H1 (cell line): ENCODE results near the gene HS3ST3B1. TPM values are rescaled to one million over a fixed set of nuclear protein-coding genes. Genes with fewer than 3 reads are reported as not detected.

Experiments
- CTCF ChIA-PET: fragments of 300-600 bp; sonication (Branson Sonifier 250); formaldehyde crosslinking; loops from one replicate; lab custom pipeline; 2021; ENCODE audit not compliant: partially characterized antibody; lab: Charles Lee
- POLR2A ChIA-PET: fragments of 300-600 bp; sonication (Branson Sonifier 250); formaldehyde crosslinking; loops from one replicate; lab custom pipeline; 2021; ENCODE audit warnings: inconsistent platforms; ENCODE audit not compliant: partially characterized antibody; lab: Charles Lee
- DNase-seq, 2 experiments: peaks; one replicate each; pipeline versions ENCODE4 v3.0.0 to v3.0.0-alpha.2; 2010 to 2022; ENCODE audit warnings: low spot score in 2 of 2, low read depth in 1 of 2, mixed read lengths in 1 of 2
- FAIRE-seq: peaks from 2 replicates; lab custom pipeline; 2011; peaks lifted over from hg19 to GRCh38; lab: Jason Lieb, UNC
- H2AFZ ChIP-seq: 2 replicates; pipeline ENCODE4 v1.8.1; 2012; ENCODE audit warnings: low read length, inconsistent platforms
- H2AK5ac ChIP-seq: 2 replicates; pipeline ENCODE4 v1.6.1; 2013; ENCODE audit warnings: low read depth, low read length
- H2BK120ac ChIP-seq: replicated peaks from 2 replicates; pipeline ENCODE3; 2013; ENCODE audit warnings: low read depth, low read length, inconsistent platforms
- H2BK12ac ChIP-seq: 2 replicates; pipeline ENCODE4 v1.6.1; 2013; ENCODE audit warnings: low read depth, low read length
- H2BK15ac ChIP-seq: 2 replicates; pipeline ENCODE4 v1.6.1; 2013; ENCODE audit warnings: low read length
- H2BK20ac ChIP-seq: 2 replicates; pipeline ENCODE4 v1.6.1; 2013; ENCODE audit warnings: low read length
- H2BK5ac ChIP-seq: 2 replicates; pipeline ENCODE4 v1.6.1; 2013; ENCODE audit warnings: low read depth, low read length
- H3K14ac ChIP-seq: 2 replicates; pipeline ENCODE4 v1.6.1; 2013; ENCODE audit warnings: inconsistent platforms; ENCODE audit not compliant: insufficient read length
- H3K18ac ChIP-seq: 2 replicates; pipeline ENCODE4 v1.6.1; 2013; ENCODE audit warnings: low read length; ENCODE audit errors: extremely low read depth
- H3K23ac ChIP-seq: 2 replicates; pipeline ENCODE4 v1.6.1; 2013; ENCODE audit warnings: inconsistent platforms; ENCODE audit not compliant: insufficient read length
- H3K23me2 ChIP-seq: 2 replicates; pipeline ENCODE4 v1.6.1; 2013; ENCODE audit warnings: low read depth, low read length
- H3K27ac ChIP-seq: 2 replicates; pipeline ENCODE4 v1.6.1; 2011; ENCODE audit warnings: low read depth, low read length, inconsistent platforms
- H3K27me3 ChIP-seq, 4 experiments: replicated peaks in 1 of 4; 1 replicate in 1 of 4; 2 replicates in 3 of 4; pipeline versions ENCODE4 v1.6.1 to v1.8.1; 2011 to 2013; ENCODE audit warnings: low read length in 3 of 4, mild to moderate bottlenecking in 3 of 4, inconsistent platforms in 2 of 4, mixed read lengths in 2 of 4, moderate library complexity in 1 of 4; ENCODE audit not compliant: control insufficient read depth in 3 of 4, insufficient read depth in 3 of 4; ENCODE audit errors: extremely low read depth in 1 of 4
- H3K36me3 ChIP-seq, 4 experiments: 2 replicates each; pipeline versions ENCODE4 v1.6.1 to v1.8.1; 2011 to 2013; ENCODE audit warnings: mild to moderate bottlenecking in 4 of 4, low read length in 3 of 4, moderate library complexity in 2 of 4, control low read depth in 1 of 4, inconsistent platforms in 1 of 4; ENCODE audit not compliant: insufficient read depth in 4 of 4, control insufficient read depth in 2 of 4
- H3K4ac ChIP-seq: replicated peaks from 2 replicates; pipeline ENCODE3; 2013; ENCODE audit warnings: low read length, low read depth, mixed read lengths, inconsistent platforms; ENCODE audit not compliant: insufficient read length
- H3K4me1 ChIP-seq, 4 experiments: replicated peaks in 1 of 4; 1 replicate in 1 of 4; 2 replicates in 3 of 4; pipeline versions ENCODE4 v1.6.1 to v1.8.1; 2011 to 2013; ENCODE audit warnings: low read length in 3 of 4, inconsistent platforms in 2 of 4, mixed read lengths in 1 of 4; ENCODE audit not compliant: insufficient read depth in 4 of 4, control insufficient read depth in 3 of 4
- H3K4me2 ChIP-seq, 2 experiments: 2 replicates each; pipeline versions ENCODE4 v1.6.1 to v1.8.1; 2011 to 2013; ENCODE audit warnings: low read depth in 2 of 2, low read length in 2 of 2, control low read depth in 1 of 2, inconsistent platforms in 1 of 2, mild to moderate bottlenecking in 1 of 2; ENCODE audit not compliant: insufficient read depth in 1 of 2
- H3K4me3 ChIP-seq, 4 experiments: fragments of 200-600, 300-600 bp in 1 of 4; sonication (generic), shearing (Covaris generic), sonication (Bioruptor Twin) in 1 of 4; 2 replicates each; pipeline versions ENCODE4 v1.5.1 to v1.8.1; 2011 to 2016; ENCODE audit warnings: low read length in 4 of 4, low read depth in 3 of 4, control low read depth in 2 of 4, inconsistent platforms in 2 of 4, mild to moderate bottlenecking in 2 of 4, mixed read lengths in 1 of 4, moderate library complexity in 1 of 4; ENCODE audit not compliant: insufficient read depth in 2 of 4; ENCODE audit errors: extremely low read depth in 1 of 4
- H3K56ac ChIP-seq: replicated peaks from 2 replicates; pipeline ENCODE3; 2013; ENCODE audit warnings: low read depth, mild to moderate bottlenecking, mixed read lengths, low read length, inconsistent platforms; ENCODE audit not compliant: insufficient read length
- H3K79me1 ChIP-seq: 2 replicates; pipeline ENCODE4 v1.6.1; 2013; ENCODE audit warnings: low read depth, low read length, control low read depth
- H3K79me2 ChIP-seq, 2 experiments: 2 replicates each; pipeline versions ENCODE4 v1.6.1 to v1.8.1; 2012 to 2013; ENCODE audit warnings: low read length in 2 of 2, mild to moderate bottlenecking in 2 of 2, inconsistent platforms in 1 of 2; ENCODE audit not compliant: insufficient read depth in 2 of 2, control insufficient read depth in 1 of 2
- H3K9ac ChIP-seq, 4 experiments: replicated peaks in 1 of 4; 1 replicate in 1 of 4; 2 replicates in 3 of 4; pipeline versions ENCODE4 v1.6.1 to v1.8.1; 2011 to 2013; ENCODE audit warnings: low read depth in 3 of 4, low read length in 3 of 4, control low read depth in 2 of 4, mild to moderate bottlenecking in 2 of 4, moderate library complexity in 2 of 4, inconsistent platforms in 1 of 4; ENCODE audit errors: extremely low read depth in 1 of 4
- H3K9me3 ChIP-seq, 2 experiments: 2 replicates each; pipeline versions ENCODE4 v1.6.1 to v1.8.1; 2012 to 2013; ENCODE audit warnings: mild to moderate bottlenecking in 2 of 2, moderate library complexity in 2 of 2, control low read depth in 1 of 2, inconsistent platforms in 1 of 2, low read depth in 1 of 2, low read length in 1 of 2, mixed read lengths in 1 of 2; ENCODE audit not compliant: insufficient read depth in 2 of 2
- H4K20me1 ChIP-seq, 2 experiments: replicated peaks in 1 of 2; 2 replicates each; pipeline versions ENCODE3 to v1.8.1; 2011 to 2013; ENCODE audit warnings: inconsistent platforms in 2 of 2, low read length in 2 of 2, mild to moderate bottlenecking in 1 of 2; ENCODE audit not compliant: insufficient read depth in 2 of 2, control insufficient read depth in 1 of 2
- H4K5ac ChIP-seq: 2 replicates; pipeline ENCODE4 v1.6.1; 2013; ENCODE audit warnings: low read length, low read depth, mixed read lengths, inconsistent platforms; ENCODE audit not compliant: insufficient read length
- H4K8ac ChIP-seq: 2 replicates; pipeline ENCODE4 v1.8.0; 2013; ENCODE audit warnings: mild to moderate bottlenecking, moderate library complexity, low read length, inconsistent platforms; ENCODE audit not compliant: insufficient read depth; ENCODE audit errors: extremely low read depth
- H4K91ac ChIP-seq: replicated peaks from 2 replicates; pipeline ENCODE3; 2013; ENCODE audit warnings: low read length, mixed read lengths, inconsistent platforms; ENCODE audit not compliant: insufficient read length
- JUND ChIP-seq: IDR thresholded peaks from 2 replicates; pipeline ENCODE4 v1.6.1; 2011; ENCODE audit warnings: mild to moderate bottlenecking, improper control_type of control experiment, low read length
- RFX5 ChIP-seq: IDR thresholded peaks from 2 replicates; pipeline ENCODE4 v1.6.1; 2011; ENCODE audit warnings: low read depth, low read length, improper control_type of control experiment, borderline replicate concordance
- SIN3A ChIP-seq, 2 experiments: IDR thresholded peaks in 1 of 2; conservative IDR thresholded peaks in 1 of 2; 2 replicates each; pipeline ENCODE4 v1.6.1; 2011 to 2012; ENCODE audit warnings: low read length in 2 of 2, improper control_type of control experiment in 1 of 2, low read depth in 1 of 2, mild to moderate bottlenecking in 1 of 2
- SP1 ChIP-seq: IDR thresholded peaks from 2 replicates; pipeline ENCODE4 v1.6.1; 2011; ENCODE audit warnings: low read depth, low read length
- ZNF274 ChIP-seq: IDR thresholded peaks from 2 replicates; pipeline ENCODE4 v1.7.0; 2012; ENCODE audit warnings: low read length, borderline replicate concordance; ENCODE audit errors: extremely low read depth
- whole genome bisulfite sequencing, 2 experiments: shearing (Covaris generic) in 1 of 2; methylation state at CpG; one replicate each; pipeline versions ENCODE4 v1.1.6 to v1.1.7; 2013 to 2015; ENCODE audit warnings: low lambda C conversion rate in 2 of 2, mixed read lengths in 2 of 2, inconsistent platforms in 1 of 2, low coverage in 1 of 2, missing lambda C conversion rate in 1 of 2; ENCODE audit not compliant: insufficient replicate concordance in 2 of 2, insufficient coverage in 1 of 2, insufficient read length in 1 of 2; ENCODE audit errors: extremely low coverage in 1 of 2, missing lambda C conversion rate in 1 of 2; 5-methylcytosine and 5-hydroxymethylcytosine counted together
- polyA plus RNA-seq, 7 experiments: library from polyadenylated mRNA; depleted of rRNA in 3 of 7; stranded (reverse) in 5 of 7; unstranded in 2 of 7; fragments of >200 nt in 5 of 7; fragments of 200-250 nt in 2 of 7; gene quantifications; 1 replicate in 5 of 7; 2 replicates in 1 of 7; 4 replicates in 1 of 7; pipeline versions ENCODE4 v1.2.1 to v1.2.3, GENCODE V29; 2011 to 2013; ENCODE audit warnings: missing spikeins in 2 of 7, mixed read lengths in 2 of 7
- total RNA-seq: library from RNA; stranded (reverse); fragmentation: NEBNext Ultra II Directional; extraction: Animal tissue kit (Norgen Biotek cat#: 25700); gene quantifications from 2 replicates; pipeline ENCODE4 v1.2.1, GENCODE V29; 2021

Gene HS3ST3B1
- total and polyA plus RNA-seq, 2 of the 8 experiments (the other 6 are each of a cell fraction or from before 2014, with no cell fraction given), result 4.7 to 14.4 TPM

DNA sequence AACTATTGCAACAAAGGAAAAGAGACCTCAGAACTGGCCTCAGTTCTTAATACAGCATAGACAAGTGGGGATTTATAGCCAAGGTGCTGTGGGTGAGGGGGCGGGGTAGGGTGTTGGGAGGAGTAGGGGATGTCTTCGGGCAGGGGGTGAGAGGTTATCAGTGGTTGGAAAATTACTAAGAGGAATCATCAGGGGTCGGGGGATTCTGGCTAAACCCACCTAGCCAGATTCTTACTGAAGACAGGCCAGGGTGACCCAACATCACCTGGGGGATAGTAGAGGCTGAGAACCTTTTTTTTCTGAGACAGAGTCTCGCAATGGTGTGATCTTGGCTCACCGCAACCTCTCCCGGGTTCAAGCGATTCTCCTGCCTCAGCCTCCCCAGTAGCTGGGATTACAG is 32.6 kb downstream of the HS3ST3B1 start:
- H3K79me1 ChIP-seq, result no peaks in the 10 kb centered on the region
- no peak overlapping the region for H4K5ac ChIP-seq
- no peak overlapping the region for H3K18ac ChIP-seq
- ChIA-PET POLR2A (no interaction called here), CTCF (interaction anchor here (0.6 to 1.7 kb wide), 3 partner anchors 17 to 36 kb away, joined by 3 to 4 read pairs (median 3); no protein-coding TSS in a partner anchor)
- peaks cover 4% of the 10 kb centered on the region; the same call in 1 of the 2 replicates for H3K23me2 ChIP-seq
- no peak overlapping the region for H4K91ac ChIP-seq
- no peak overlapping the region for H3K4me2 ChIP-seq
- H3K36me3 ChIP-seq, result no peaks in the 10 kb centered on the region
- H3K9me3 ChIP-seq, result no peaks in the 10 kb centered on the region
- no peaks in the 10 kb centered on the region; a peak in 2 of 7 replicates for H3K27me3 ChIP-seq
- no peak overlapping the region for H3K9ac ChIP-seq
- H3K14ac ChIP-seq, result no peak overlapping the region
- no peak for DNase-seq
- no peak overlapping the region; the same call in 1 of the 2 replicates for H4K8ac ChIP-seq
- peaks cover 0 to 45% of the 10 kb centered on the region in 2 experiments; a peak in 2 of 4 replicates for H3K79me2 ChIP-seq
- H2BK5ac ChIP-seq, result no peak overlapping the region
- H2AK5ac ChIP-seq, result no peak overlapping the region
- H3K23ac ChIP-seq, result no peak overlapping the region
- TF ChIP-seq JUND, result no peak
- TF ChIP-seq RFX5, result no peak
- no peak for TF ChIP-seq SP1
- no peak for TF ChIP-seq ZNF274
- no peak for TF ChIP-seq SIN3A (conservative IDR thresholded peaks at IDR 0.05 in 1 of 2, IDR thresholded peaks at IDR 0.05 in 1 of 2; ENCODE audit: low read depth in 1 of 2, low read length in 2 of 2)
- TF ChIP-seq, all 59 proteins: peak for 0
- no peak overlapping the region for H3K4ac ChIP-seq
- 0 out of 2 replicates have a peak overlapping the region, but pooled peaks have one; percentile 44 for H2BK20ac ChIP-seq
- no peak overlapping the region for H3K4me3 ChIP-seq
- no peak overlapping the region for H2BK15ac ChIP-seq
- no peak overlapping the region for H2AFZ ChIP-seq
- no peak for FAIRE-seq
- H4K20me1 ChIP-seq, result no peaks in the 10 kb centered on the region
- 0 out of 2 replicates have a peak overlapping the region, but pooled peaks have one; percentile 32 for H2BK12ac ChIP-seq
- peaks cover 15 to 25% (median 23%) of the 10 kb centered on the region in 4 experiments for H3K4me1 ChIP-seq
- no peak overlapping the region for H3K56ac ChIP-seq
- H2BK120ac ChIP-seq, result no peak overlapping the region
- no peak overlapping the region for H3K27ac ChIP-seq
- WGBS, 2 experiments, result 91% methylated on average over 7 of the region's 7 CpGs; no CpG with 5 or more reads in 1 of the 2 experiments
